ENCODE results near the gene CACNA1G.
A peak's percentile ranks its signal among the peaks of the same experiment; 100 is the strongest.

The CACNA1G gene

DNA sequence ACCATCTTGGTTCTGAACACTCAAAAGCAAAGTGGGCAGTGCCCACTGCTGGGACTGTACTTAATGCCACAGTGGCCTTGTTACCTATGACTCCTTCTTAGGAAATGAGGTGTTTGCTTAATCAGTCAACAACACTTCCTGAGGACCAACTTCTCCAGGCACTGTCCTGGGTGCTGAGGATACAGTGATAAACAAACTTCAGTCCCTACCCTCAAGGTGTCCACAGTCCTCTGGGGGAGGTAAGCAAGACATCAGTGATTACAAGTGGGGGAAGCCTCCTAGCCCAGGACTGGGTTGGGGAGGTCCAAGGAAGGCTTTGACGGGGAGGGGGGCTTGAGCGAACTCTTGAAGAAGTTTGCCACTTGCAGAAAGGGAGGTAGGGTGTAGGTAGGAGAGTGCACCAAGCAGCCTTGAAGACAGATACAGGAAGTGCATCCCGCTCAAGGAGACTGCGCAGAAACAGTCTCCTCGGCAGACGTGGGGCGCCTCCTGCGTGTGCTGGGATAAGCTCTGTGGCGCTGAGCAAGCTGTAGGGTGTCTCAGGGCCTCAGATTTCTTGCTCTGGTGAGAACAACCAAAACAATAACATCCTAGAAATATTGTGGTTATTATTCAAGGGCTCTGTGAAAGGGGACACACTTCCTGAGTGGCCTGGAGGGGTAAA lies 71.5 kb downstream of the CACNA1G start:
- H3K4me3 ChIP-seq (ENCODE audit: low read depth, low read length) = no peak overlapping the region
- DNase-seq (ENCODE audit: low read depth, low spot score) = no peak
- TF ChIP-seq, protein P1, sequence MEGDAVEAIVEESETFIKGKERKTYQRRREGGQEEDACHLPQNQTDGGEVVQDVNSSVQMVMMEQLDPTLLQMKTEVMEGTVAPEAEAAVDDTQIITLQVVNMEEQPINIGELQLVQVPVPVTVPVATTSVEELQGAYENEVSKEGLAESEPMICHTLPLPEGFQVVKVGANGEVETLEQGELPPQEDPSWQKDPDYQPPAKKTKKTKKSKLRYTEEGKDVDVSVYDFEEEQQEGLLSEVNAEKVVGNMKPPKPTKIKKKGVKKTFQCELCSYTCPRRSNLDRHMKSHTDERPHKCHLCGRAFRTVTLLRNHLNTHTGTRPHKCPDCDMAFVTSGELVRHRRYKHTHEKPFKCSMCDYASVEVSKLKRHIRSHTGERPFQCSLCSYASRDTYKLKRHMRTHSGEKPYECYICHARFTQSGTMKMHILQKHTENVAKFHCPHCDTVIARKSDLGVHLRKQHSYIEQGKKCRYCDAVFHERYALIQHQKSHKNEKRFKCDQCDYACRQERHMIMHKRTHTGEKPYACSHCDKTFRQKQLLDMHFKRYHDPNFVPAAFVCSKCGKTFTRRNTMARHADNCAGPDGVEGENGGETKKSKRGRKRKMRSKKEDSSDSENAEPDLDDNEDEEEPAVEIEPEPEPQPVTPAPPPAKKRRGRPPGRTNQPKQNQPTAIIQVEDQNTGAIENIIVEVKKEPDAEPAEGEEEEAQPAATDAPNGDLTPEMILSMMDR (IDR thresholded peaks at IDR 0.05; ENCODE audit: low read depth, low read length) = no peak
- in situ Hi-C loops (cut with HindIII; ENCODE audit: low sequenced_read_pairs) = no loop called here

DNA sequence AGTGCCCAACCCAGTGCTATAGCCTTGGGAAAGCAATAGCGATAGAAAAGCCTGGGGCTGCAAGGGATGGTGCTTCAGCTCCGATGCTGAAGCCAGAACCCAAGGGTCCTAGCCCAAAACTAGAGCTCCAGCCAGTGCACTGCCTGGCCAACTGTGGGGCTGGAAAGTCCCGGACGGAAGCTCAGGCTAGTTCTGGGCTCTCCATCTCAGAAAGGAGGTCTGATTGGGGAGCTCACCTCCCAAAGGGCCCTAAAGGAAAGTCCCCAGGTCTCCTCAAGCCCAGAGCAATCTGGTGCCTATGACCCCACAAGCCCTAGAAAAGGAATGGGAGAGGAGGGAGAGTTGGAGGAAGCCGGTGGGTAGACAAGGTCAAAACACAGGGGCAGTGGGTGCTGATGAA lies 72.1 kb downstream of the CACNA1G start:
- TF ChIP-seq, protein P1 (IDR thresholded peaks at IDR 0.05; ENCODE audit: low read depth, low read length) = no peak
- DNase-seq (ENCODE audit: low read depth, low spot score) = no peak
- no peak overlapping the region for H3K4me3 ChIP-seq (ENCODE audit: low read depth, low read length)
- in situ Hi-C loops (cut with HindIII; ENCODE audit: low sequenced_read_pairs) = no loop called here

DNA sequence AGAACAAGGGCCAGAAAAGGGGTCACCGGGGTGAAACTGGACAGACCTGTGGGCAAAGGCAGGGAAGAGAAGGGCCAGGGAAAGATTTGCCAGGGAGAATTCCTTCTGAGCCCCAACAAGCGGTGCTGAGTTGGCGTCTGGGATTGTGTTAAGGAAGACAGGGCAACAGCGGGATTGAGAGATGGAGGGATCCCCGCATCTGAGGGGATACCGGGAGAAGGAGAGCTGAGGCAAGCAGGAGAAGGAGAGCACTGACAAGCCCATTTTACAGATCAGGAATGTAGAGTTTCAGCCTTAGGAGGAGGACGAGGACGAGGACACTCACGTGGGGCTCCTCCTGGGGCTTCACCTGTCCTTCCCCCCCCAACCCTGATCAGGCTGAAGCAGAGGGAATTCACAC lies 73.2 kb downstream of the CACNA1G start:
- H3K4me3 ChIP-seq (ENCODE audit: low read depth, low read length) = no peak overlapping the region
- in situ Hi-C loops (cut with HindIII; ENCODE audit: low sequenced_read_pairs) = no loop called here
- TF ChIP-seq, protein P1 (IDR thresholded peaks at IDR 0.05; ENCODE audit: low read depth, low read length) = no peak
- DNase-seq (ENCODE audit: low read depth, low spot score) = no peak

DNA sequence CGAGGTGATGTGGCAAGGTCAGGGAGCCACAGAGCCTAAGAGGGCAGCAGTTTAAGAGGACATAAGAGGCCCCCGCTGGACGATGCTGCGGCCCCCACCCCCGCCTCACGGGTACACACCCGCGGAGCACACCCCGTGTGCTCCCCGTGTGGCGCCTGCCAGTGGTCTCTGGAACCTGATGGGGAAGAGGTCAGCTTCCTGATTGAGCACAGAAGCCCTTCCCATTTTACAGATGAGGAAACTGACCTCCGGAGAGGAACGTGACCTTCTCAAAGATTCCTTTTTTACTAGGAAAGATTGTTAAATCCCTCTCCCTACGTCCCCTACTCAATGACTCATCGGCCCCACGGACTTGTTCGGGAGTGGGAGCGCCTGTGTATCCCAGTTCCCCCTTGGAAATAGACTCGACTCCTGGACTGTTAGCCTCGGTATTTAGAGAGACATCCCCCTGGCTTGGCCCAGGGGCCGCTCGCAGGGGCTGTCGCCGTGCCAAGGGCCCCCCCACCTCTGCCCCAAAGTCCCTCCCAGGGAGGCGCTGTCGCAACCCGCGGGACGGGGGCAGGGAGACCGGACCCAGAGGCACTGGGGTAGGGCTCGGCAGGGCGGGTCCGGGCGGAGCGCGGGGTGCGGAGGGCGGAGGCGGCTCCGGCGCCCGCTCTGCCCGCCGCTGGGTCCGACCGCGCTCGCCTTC lies 73.9 kb downstream of the CACNA1G start, which contains the start of gene ABCC3:
ABCC3 (plus strand) TSS at position 658 of the 691 bp plus-strand sequence. CDS start 56 bp downstream, outside the sequence.
- in situ Hi-C loops (cut with HindIII; ENCODE audit: low sequenced_read_pairs) = no loop called here
- peak within 1 kb of the TSS; percentile 45 for H3K4me3 ChIP-seq (ENCODE audit: low read depth, low read length)
- DNase-seq (ENCODE audit: low read depth, low spot score) = no peak
- TF ChIP-seq, protein P1 (IDR thresholded peaks at IDR 0.05; ENCODE audit: low read depth, low read length) = no peak

DNA sequence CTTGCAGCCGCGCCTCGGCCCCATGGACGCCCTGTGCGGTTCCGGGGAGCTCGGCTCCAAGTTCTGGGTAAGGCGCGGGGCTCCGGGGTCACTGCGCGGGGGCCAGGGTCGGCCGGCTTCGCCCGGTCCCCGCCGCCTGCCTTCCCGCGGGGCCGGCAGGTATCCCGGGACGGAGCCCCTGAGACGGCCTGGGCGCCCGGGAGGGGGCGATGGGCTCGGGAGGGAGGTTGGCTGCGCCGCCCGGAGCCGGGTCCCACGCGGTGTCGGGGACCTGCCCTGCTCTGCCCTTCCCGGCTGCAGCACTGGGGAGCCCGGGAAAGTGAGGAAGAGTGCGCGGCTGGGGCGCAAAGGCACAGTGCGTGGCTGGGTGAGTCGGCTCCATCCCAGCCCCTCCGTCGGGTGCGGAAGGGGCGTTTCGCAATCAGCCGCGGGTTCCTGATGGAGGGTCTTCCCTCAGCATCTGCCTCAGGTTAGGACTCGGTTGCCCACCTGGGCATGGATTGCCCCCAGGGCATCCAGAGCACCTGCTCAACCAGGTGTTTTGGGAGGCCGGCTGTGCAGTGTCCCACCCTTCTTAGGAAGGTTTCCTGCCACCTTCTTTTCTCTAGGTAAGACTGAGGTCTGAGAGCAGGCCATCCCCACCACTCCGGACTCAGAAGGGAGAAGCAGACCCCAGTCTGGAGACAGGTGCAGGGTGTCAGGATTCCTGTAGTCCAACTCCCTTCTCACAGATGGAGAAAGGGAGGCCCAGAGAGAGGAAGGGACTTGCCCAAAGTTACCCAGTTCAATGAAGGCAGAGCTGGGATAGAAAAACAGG lies 74.6 kb downstream of the CACNA1G start:
- TF ChIP-seq, protein P1 (IDR thresholded peaks at IDR 0.05; ENCODE audit: low read depth, low read length) = no peak
- no peak for DNase-seq (ENCODE audit: low read depth, low spot score)
- in situ Hi-C loops (cut with HindIII; ENCODE audit: low sequenced_read_pairs) = no loop called here
- H3K4me3 ChIP-seq (ENCODE audit: low read depth, low read length) = peak overlapping the region; percentile 45

DNA sequence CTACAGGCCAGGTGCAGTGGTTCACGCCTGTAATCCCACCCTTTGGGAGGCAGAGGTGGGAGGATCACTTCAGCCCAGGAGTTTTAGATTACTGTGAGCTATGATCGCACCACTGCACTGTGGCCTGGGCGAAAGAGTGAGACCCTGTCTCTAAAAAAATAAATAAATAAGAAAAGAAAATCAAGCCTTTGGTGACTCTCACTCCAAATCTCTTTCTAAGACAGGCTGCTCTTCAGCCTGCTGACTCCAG lies 75.1 kb downstream of the CACNA1G start:
- TF ChIP-seq, protein P1 (IDR thresholded peaks at IDR 0.05; ENCODE audit: low read depth, low read length) = no peak
- in situ Hi-C loops (cut with HindIII; ENCODE audit: low sequenced_read_pairs) = no loop called here
- peak overlapping the region; percentile 45 for H3K4me3 ChIP-seq (ENCODE audit: low read depth, low read length)
- DNase-seq (ENCODE audit: low read depth, low spot score) = no peak

All from astrocyte of the spinal cord (primary cell).